GM19438 (cell line): Measurements from ENCODE around the gene RBCK1.
"Not testable (repeated sequence)": the region's sequence is repeated elsewhere in the genome, so short reads cannot be mapped to it uniquely, and the experiment has no call there.

Experiments used
- ATAC-seq: cut with Tn5 transposase; IDR thresholded peaks from one replicate; pipeline ENCODE4 v1.9.1; 2021; ENCODE audit warnings: low read depth; ENCODE audit not compliant: unreplicated experiment

The RBCK1 gene

GRCh38 chr20:375265-375889, 32.7 kb upstream of the RBCK1 start:
- ATAC-seq = no peak

- no peak for ATAC-seq
Observed at GRCh38 chr20:376089-376488, 32.0 kb upstream of the RBCK1 start.

- no peak for ATAC-seq
Observed at GRCh38 chr20:376750-377149, 31.3 kb upstream of the RBCK1 start.

- ATAC-seq = not testable (repeated sequence)
Observed at GRCh38 chr20:377578-377977, 30.5 kb upstream of the RBCK1 start.

GRCh38 chr20:378961-379336, 29.1 kb upstream of the RBCK1 start:
- ATAC-seq = no peak

- ATAC-seq = peak; percentile 67
Observed at GRCh38 chr20:380763-381580, 27.1 kb upstream of the RBCK1 start.

- ATAC-seq = peak; percentile 57
Observed at GRCh38 chr20:381581-382290, 26.4 kb upstream of the RBCK1 start.

GRCh38 chr20:382291-383115, 25.6 kb upstream of the RBCK1 start:
- ATAC-seq = no peak

GRCh38 chr20:383889-384288, 24.2 kb upstream of the RBCK1 start:
- no peak for ATAC-seq

GRCh38 chr20:384723-385122, 23.4 kb upstream of the RBCK1 start:
- ATAC-seq = no peak

DNA sequence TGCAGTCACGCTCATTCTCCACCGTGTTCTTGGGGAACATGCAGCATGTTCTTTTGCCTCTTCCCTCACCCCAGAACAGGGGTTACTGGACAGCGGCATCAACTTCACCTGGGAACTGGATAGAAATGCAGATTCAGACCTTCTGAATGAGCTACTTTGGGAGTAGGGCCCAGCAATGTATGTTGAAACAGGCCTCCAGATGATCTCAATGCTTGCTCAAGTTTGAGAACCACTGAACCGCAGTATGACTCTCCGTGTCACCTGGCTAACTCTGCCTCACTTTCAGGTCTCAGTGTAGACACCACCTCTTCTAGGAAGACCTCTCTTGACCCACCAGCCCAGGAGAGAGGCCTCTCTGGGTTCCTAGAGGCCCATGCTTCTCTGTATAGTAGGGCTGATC, 22.7 kb upstream of the RBCK1 start:
- ATAC-seq = no peak

DNA sequence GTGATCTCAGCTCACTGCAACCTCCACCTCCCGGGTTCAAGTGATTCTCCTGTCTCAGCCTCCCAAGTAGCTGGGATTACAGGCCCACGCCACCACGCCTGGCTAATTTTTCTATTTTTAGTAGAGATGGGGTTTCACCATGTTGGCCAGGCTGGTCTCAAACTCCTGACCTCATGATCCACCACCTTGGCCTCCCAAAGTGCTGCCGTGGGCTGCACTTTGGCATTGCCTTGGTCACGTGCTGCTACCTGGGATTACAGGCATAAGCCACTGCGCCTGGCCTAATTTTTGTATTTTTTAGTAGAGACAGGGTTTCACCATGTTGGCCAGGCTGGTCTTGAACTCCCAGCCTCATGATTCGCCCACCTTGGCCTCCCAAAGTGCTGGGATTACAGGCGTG, 21.5 kb upstream of the RBCK1 start:
- ATAC-seq = not testable (repeated sequence)

DNA sequence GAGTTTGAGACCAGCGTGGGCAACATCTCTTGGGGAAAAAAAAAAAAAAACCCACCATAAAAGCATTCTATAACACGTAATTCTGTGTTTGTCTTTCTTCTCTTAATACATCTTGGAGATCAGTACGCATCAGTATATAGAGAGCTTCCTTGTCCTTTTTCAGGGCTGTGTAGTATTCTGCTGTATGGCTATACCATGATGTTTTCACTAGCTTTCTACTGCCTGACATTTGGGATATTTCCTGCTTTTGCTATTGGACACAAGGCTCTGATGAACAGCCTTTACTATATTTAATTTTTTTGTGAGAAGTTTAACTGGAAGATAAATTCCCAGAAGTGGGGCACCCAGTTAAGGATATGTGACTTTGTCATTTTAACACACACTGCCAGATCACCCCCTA, 20.6 kb upstream of the RBCK1 start:
- ATAC-seq = no peak

DNA sequence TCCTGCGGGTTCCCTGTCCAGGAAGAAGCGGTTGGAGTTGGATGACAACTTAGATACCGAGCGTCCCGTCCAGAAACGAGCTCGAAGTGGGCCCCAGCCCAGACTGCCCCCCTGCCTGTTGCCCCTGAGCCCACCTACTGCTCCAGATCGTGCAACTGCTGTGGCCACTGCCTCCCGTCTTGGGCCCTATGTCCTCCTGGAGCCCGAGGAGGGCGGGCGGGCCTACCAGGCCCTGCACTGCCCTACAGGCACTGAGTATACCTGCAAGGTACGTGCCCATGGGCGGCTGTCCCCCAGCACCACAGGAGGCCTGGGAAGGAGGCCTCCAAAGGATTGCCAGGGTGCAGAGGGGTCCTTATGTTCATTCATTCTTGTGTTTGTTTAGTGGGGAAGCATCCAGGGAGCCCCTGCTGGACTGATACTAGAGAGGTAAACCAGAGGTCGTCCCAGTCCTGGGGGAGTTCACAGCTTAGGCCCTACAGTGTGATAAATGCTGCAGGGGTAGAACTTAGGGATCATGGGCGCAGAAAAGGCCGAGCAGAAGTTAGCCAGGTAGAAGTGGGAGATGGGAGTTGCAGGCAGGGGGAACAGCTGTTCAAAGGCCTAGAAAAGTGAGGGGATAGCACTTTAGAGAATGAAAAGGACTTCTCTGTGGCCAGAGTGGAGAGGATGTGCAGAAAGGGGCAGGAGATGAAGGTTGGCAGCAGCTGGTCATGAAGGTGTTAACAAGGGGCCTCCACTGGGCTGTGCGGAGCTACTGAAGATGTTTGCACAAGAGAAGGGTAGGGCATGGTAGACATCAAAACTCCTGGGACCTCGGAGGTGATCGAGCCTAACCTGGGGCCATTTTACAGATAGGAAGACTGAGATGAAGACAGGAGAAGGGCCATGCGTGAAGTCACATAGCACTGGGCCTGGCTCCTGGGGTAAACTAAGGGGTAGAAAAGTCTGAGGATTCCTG, 19.8 kb upstream of the RBCK1 start:
- ATAC-seq = no peak

GRCh38 chr20:389220-389619, 18.9 kb upstream of the RBCK1 start:
- no peak for ATAC-seq

DNA sequence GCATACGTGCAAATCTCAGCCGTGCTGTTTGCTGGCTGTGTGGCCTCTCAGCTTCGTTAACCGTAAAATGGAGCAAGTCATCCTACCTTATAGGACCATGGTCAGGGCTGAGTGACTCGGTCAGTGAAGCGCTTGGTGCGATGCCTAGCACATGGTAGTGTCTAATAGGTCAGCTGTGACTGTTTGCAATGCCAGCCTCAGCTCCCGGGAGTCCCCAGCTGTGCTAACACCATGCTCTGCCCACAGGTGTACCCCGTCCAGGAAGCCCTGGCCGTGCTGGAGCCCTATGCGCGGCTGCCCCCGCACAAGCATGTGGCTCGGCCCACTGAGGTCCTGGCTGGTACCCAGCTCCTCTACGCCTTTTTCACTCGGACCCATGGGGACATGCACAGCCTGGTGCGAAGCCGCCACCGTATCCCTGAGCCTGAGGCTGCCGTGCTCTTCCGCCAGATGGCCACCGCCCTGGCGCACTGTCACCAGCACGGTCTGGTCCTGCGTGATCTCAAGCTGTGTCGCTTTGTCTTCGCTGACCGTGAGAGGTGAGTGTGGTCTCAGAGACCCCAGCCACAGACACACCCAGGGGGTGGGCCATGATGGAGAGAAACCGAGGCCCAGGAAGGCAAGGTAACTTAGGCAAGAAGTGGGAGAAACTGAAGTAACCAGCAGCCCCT, 16.9 kb upstream of the RBCK1 start:
- ATAC-seq = no peak

GRCh38 chr20:393296-393695, 14.8 kb upstream of the RBCK1 start:
- not testable (repeated sequence) for ATAC-seq

DNA sequence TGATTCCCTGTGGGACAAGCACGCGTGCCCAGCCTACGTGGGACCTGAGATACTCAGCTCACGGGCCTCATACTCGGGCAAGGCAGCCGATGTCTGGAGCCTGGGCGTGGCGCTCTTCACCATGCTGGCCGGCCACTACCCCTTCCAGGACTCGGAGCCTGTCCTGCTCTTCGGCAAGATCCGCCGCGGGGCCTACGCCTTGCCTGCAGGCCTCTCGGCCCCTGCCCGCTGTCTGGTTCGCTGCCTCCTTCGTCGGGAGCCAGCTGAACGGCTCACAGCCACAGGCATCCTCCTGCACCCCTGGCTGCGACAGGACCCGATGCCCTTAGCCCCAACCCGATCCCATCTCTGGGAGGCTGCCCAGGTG, 11.9 kb upstream of the RBCK1 start:
- ATAC-seq = no peak
